ENCODE data around the gene MCF2L. TPM values are rescaled to one million over a fixed set of nuclear protein-coding genes. Genes with fewer than 3 reads are reported as not detected.

Gene MCF2L
- total and polyA plus RNA-seq, 12 donors: 29.6 to 99.8 (median 45.3) TPM

DNA sequence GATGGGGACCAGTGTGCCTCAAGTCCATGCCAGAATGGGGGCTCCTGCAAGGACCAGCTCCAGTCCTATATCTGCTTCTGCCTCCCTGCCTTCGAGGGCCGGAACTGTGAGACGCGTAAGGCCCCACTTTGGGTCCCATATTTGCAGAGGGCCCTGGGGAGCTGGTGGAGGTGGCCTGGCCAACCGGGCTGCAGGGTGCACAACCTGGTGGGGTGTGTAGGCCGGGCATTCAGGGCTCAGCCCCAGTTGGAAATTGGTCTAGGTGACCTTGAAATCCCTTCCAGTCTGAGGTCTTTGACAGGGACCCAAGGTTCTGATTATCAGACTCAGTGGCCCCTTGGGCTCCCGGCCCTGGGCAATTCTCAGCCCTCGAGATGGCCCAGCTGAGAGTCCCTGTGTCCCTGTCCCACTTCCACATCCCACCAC, 144.8 kb downstream of the MCF2L start:
- no peak for DNase-seq
- H3K9me3 ChIP-seq: no peaks in the 10 kb centered on the region
- peaks cover 17 to 22% (median 21%) of the 10 kb centered on the region in 7 donors for H3K27me3 ChIP-seq
- intact Hi-C loops (cut with DNase I): no loop called here
- 95 to 98% methylated on average over 8 of the region's 8 CpGs for WGBS, 2 donors
- no peak overlapping the region for H3K4me3 ChIP-seq
- TF ChIP-seq, protein P1, sequence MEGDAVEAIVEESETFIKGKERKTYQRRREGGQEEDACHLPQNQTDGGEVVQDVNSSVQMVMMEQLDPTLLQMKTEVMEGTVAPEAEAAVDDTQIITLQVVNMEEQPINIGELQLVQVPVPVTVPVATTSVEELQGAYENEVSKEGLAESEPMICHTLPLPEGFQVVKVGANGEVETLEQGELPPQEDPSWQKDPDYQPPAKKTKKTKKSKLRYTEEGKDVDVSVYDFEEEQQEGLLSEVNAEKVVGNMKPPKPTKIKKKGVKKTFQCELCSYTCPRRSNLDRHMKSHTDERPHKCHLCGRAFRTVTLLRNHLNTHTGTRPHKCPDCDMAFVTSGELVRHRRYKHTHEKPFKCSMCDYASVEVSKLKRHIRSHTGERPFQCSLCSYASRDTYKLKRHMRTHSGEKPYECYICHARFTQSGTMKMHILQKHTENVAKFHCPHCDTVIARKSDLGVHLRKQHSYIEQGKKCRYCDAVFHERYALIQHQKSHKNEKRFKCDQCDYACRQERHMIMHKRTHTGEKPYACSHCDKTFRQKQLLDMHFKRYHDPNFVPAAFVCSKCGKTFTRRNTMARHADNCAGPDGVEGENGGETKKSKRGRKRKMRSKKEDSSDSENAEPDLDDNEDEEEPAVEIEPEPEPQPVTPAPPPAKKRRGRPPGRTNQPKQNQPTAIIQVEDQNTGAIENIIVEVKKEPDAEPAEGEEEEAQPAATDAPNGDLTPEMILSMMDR (IDR thresholded peaks at IDR 0.05): no peak
- no peak for ATAC-seq
- no peaks in the 10 kb centered on the region for H3K36me3 ChIP-seq
- H3K4me1 ChIP-seq: peaks cover 6 to 19% (median 12%) of the 10 kb centered on the region in 9 donors
- H3K27ac ChIP-seq: no peak overlapping the region

DNA sequence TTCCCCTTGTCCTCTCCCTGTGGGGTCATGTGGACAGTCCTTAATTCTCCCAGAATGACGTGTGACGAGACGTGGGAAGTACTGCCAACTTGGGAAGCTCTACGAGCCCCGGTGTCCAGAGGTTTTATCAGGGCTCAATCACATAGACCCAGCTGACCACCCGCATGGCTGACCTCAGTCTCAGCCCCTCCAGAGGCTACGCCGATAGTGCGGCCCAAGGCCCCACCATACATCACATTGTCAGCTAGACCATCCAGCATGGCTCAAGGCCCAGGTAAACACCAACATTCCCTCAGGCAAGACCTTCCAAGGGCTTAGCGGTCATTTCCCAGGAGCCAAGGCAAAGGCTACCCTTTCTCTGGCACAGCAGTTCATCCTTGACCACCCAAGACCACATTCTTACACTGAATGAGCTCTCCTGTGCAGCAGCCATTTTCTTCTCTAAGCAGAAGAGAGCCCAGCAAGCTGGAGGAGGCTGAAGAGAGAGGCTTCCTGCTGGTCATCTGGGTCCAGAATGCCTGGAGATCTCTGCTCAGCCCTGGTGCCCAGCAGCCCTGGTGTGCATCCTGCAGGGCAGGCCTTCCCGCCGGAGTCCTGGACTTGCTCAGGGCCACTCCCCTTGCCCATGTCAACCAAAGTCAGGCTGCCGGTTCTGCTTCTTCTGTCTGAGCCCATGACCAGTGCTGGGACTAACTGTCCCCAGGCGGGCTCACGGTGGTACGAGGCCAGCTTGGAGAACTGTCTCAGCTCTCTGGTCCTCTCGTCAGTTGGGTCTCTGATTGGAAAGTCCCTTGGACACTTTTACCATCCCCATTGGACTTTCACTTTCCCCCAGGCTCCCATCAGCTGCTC, 145.7 kb downstream of the MCF2L start:
- 86 to 90% methylated on average over 17 of the region's 17 CpGs for WGBS, 2 donors

DNA sequence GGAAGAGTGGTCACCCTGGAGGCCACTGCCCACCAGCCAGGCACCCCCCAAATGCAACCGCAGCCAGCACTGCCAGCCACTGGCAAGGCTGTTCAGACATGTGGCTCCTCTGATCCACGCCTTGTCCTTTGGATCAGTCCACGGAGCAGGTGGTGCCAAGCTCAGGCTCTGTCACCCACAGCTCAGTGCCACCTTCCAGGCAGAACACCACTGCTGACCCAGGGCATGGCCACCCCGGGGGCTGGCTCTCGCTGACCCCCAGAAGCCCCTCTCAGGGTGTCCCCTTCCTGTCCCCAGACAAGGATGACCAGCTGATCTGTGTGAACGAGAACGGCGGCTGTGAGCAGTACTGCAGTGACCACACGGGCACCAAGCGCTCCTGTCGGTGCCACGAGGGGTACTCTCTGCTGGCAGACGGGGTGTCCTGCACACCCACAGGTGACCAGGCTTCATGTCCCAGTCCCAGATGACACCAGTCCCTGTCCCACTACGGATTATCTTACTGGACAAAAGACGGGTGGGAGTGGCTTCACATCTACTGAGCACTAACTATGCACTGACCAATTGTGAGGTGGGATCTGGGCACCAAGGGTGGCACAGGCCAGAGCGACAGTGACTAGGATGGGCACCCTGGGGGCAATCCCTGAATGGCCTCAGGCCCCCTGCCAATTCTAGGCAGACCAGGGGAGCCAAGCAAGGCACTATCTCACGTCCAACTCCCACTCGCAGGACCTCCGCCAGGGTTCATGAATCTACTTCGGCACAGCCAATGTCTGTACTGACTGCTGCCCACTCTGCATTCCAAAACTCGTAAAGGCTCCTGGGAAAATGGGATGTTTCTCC, 146.6 kb downstream of the MCF2L start:
- Histone ChIP-seq H3K27ac (no peak overlapping the region), H3K4me1 (peaks cover under 1 to 5% (median 4%) of the 10 kb centered on the region in 9 donors), H3K9me3 (no peaks in the 10 kb centered on the region), H3K36me3 (no peaks in the 10 kb centered on the region), H3K27me3 (peaks cover 5 to 6% (median 6%) of the 10 kb centered on the region in 7 donors), H3K4me3 (no peak overlapping the region)
- WGBS, 2 donors: 81 to 83% methylated on average over 21 of the region's 21 CpGs
- TF ChIP-seq, protein P1 (IDR thresholded peaks at IDR 0.05): no peak
- DNase-seq: no peak
- no peak for ATAC-seq
- intact Hi-C loops (cut with DNase I): no loop called here

More for the DNA sequence above, 145.7 kb downstream of the MCF2L start:
- Histone ChIP-seq H3K4me1 (peaks cover 6 to 14% (median 12%) of the 10 kb centered on the region in 9 donors), H3K9me3 (no peaks in the 10 kb centered on the region), H3K36me3 (no peaks in the 10 kb centered on the region), H3K4me3 (no peak overlapping the region), H3K27me3 (peaks cover 14 to 15% (median 14%) of the 10 kb centered on the region in 7 donors), H3K27ac (no peak overlapping the region)
- DNase-seq (no peak), ATAC-seq (no peak)
- intact Hi-C loops (cut with DNase I): no loop called here
- TF ChIP-seq, protein P1 (IDR thresholded peaks at IDR 0.05): no peak

DNA sequence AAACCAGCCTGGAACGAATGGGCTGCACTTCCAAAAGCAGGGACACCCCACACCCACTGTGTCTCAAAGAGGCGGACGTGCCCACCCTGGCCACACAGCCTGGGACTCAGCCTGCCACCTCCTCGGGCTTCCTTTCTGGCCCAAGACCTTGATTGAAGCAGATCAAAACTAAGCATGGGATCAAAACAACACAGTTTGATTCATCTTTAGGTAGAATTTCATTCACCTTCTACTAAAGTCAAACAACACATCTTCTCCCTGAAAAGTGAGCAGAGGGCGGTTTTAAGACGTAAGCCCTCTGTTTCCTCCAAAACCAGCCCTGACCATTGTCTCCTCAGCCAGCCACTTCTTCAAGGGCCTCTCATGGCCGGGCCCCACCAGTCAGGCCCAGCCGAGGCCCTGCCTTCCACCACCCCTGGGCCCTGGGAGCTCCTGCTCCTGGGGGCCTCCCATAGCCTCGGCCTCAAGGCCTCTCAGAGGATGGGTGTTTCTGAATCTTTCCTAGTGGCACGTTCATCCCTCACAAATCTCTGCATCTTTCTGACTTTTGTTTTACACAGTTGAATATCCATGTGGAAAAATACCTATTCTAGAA, 147.3 kb downstream of the MCF2L start:
- no peaks in the 10 kb centered on the region for H3K4me1 ChIP-seq
- no peak for ATAC-seq
- no peaks in the 10 kb centered on the region for H3K9me3 ChIP-seq
- no peaks in the 10 kb centered on the region for H3K36me3 ChIP-seq
- intact Hi-C loops (cut with DNase I): no loop called here
- TF ChIP-seq, protein P1 (IDR thresholded peaks at IDR 0.05): no peak
- no peak for DNase-seq
- no peaks in the 10 kb centered on the region for H3K27me3 ChIP-seq
- no peak overlapping the region for H3K27ac ChIP-seq
- 85% methylated on average over 10 of the region's 10 CpGs for WGBS, 2 donors
- no peak overlapping the region for H3K4me3 ChIP-seq
